ENCODE results near the gene UBE2E1.

The UBE2E1 gene

DNA sequence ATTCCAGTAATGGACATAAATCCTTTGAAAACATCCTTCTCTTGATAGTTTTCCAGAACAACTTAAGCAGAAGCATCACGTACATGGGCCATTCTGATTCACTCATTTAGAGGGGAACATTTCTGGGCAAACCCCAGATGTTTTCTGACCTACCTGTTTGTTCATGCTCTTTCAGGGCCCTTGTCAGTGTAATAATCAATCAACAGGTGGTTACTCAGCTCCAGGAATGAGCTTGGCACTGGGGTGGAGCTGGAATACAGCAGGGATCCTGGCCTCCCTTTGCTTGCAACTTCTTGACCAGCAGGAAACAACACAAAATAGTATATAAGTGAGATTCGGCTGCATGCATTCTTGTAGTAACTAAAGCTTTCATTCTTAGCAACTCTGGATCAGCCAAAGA, 9.2 kb upstream of the UBE2E1 start:
- DNase-seq = no peak

- no peak for DNase-seq
These were observed 8.3 kb upstream of the UBE2E1 start for GRCh38 chr3:23797491-23797890.

DNA sequence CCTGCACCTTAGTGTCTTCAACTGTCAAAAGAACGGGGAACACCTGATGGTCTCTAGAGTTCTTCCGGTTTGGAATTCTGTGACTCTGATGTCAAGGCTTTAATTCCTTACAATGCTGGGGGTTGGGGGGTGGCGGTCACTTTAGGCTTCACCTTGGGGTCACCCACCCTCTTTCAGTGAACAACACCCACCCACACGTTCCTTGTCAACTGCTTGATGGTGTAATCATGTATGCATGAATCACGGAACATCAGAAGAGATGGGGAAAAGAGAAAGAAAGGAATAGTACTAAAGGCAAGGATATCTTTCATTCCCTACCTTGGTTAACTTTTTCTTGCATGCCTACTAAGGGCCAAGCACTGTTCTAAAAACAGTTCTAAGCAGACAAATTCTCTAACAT, 7.3 kb upstream of the UBE2E1 start:
- no peak for DNase-seq

DNA sequence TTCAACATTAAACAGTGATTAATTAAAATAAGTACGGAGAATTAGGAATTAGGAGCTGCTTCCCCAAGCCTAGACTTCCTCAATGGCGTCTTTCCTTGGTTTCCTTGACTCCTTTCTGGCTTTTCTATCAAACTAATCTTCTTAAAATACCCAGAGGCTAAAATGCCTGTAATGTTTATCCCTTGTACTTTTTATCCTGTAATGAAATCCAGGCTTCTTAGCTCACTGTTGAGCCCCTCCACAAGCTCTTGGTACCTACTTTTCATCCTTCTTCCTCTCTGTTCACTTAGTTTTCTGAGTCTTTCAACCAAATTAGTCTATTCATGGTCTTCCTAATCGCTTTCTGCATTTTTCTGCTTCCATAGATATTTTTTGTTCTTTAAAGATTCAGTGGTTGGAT, 6.9 kb upstream of the UBE2E1 start:
- no peak for DNase-seq

- peak in 1 of 2 donors; percentile 23 for DNase-seq
These were observed 5.0 kb upstream of the UBE2E1 start for GRCh38 chr3:23800731-23801130.

- DNase-seq = no peak
These were observed 1.1 kb upstream of the UBE2E1 start for GRCh38 chr3:23804441-23805209.

GRCh38 chr3:23805210-23805632, 534 bp upstream of the UBE2E1 start:
- DNase-seq = no peak

GRCh38 chr3:23806534-23807423, 1.0 kb downstream of the UBE2E1 start:
- peak; percentile 28 to 35 for DNase-seq

GRCh38 chr3:23807424-23808015, 1.8 kb downstream of the UBE2E1 start:
- no peak for DNase-seq

GRCh38 chr3:23808525-23808924, 2.8 kb downstream of the UBE2E1 start:
- DNase-seq = no peak

DNA sequence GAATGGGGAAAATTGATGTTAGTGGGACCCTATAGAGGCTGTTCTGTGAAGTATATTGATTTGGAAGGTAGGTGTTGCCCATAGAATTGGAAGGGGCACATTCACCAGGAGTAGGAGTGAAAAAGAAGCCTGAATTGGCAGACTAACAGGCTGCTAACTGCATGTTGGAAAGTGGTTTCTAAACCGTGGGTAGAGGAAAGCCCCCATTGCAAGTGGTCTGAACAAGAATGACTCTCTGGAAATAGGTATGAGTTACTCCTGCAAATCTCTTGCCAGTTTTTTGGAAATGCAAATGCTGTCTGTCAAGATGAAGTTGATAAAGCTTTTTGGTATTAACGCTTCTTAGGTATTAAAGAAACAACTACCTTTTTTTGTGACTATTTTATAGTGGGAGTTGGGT, 3.5 kb downstream of the UBE2E1 start:
- DNase-seq = no peak

DNA sequence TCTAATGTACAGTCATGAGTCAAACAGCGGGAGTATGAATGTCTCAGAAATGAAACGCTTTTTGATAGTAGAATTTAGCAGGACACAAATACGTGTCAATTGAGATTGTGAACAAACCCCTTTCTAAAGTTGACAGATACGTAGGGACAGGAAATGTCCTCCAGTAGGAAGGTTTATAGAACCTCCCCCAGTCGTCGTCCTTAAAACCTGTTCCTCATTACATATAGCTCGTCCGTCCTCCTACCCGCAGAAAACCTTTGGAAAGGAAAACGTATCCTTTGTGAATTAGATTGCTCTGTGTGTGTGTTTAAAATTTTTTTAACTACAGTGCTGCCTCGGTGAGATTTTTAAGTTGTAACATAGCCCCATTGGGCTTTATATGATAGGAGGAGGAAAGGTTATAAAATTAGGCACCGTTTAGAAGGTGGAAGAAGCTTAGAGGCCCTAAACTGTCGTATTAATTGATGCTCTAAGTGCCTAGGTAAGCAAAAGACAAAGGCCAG, 4.1 kb downstream of the UBE2E1 start:
- no peak for DNase-seq

- peak in 1 of 2 donors; percentile 11 for DNase-seq
These were observed 4.8 kb downstream of the UBE2E1 start for GRCh38 chr3:23810343-23811184.

DNA sequence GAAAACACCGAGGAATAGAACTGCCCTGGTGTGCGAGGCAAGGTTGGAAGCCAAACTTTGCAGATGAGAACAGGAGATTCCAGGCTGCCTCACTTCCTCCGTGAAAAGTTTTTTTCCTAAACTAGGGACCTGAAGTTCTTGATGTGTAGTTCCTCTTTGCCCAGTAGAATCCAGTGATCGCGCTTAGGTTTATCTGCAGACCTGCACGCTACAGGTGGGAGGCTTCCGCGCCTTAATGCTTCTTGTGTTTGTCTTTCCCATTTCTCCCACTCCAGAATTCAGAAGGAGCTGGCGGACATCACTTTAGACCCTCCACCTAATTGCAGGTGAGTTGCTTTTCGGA, 5.4 kb downstream of the UBE2E1 start:
- DNase-seq = no peak

- no peak for DNase-seq
These were observed 6.2 kb downstream of the UBE2E1 start for GRCh38 chr3:23811919-23812318.

- no peak for DNase-seq
These were observed 10.1 kb downstream of the UBE2E1 start for GRCh38 chr3:23815879-23816278.

- DNase-seq = no peak
These were observed 11.0 kb downstream of the UBE2E1 start for GRCh38 chr3:23816721-23817120.

- DNase-seq = no peak
These were observed 11.9 kb downstream of the UBE2E1 start for GRCh38 chr3:23817508-23818223.

GRCh38 chr3:23819599-23820360, 14.0 kb downstream of the UBE2E1 start:
- no peak for DNase-seq

- no peak for DNase-seq
These were observed 15.1 kb downstream of the UBE2E1 start for GRCh38 chr3:23820888-23821287.

DNA sequence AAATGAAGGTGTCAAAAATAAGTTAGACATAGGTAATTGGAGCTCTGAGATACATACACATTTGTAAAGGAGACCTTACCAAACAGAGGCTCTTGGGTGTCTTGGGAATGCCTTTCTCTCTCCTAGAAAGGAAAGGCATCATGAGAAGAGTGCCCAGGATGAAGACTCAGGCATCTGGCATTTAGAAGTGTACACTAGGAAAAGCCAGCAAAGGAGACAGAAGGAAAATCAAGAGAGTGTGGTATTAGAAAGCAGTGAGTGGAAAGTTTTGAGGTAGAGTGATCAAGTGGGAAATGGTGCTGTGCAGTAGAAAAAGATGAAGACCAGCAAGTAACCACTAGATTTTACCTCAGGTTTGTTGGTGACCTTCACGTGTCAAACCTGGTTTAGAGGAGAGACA, 16.1 kb downstream of the UBE2E1 start:
- no peak for DNase-seq

Data from bone marrow (tissue), 2 donors.